H1 (cell line): Measurements from ENCODE around the gene ST3GAL3. TPM values are rescaled to one million over a fixed set of nuclear protein-coding genes. Genes with fewer than 3 reads are reported as not detected.
A peak's percentile ranks its signal among the peaks of the same experiment; 100 is the strongest.

ENCODE experiments used
- ASH2L ChIP-seq: fragments of 200-600, 300-600 bp; sonication (generic); IDR thresholded peaks from one replicate; pipeline ENCODE4 v1.7.1; 2017; ENCODE audit warnings: low read length
- BACH1 ChIP-seq: IDR thresholded peaks from 2 replicates; pipeline ENCODE4 v1.6.1; 2012; ENCODE audit warnings: low read length, improper control_type of control experiment
- BCL11A ChIP-seq, 2 experiments: IDR thresholded peaks; one replicate each; pipeline ENCODE4 v1.6.1; 2011; ENCODE audit warnings: low read depth in 2 of 2, low read length in 2 of 2, mild to moderate bottlenecking in 2 of 2
- CTBP2 ChIP-seq: IDR thresholded peaks from 2 replicates; pipeline ENCODE4 v1.7.0; 2011; ENCODE audit warnings: borderline replicate concordance, mild to moderate bottlenecking, moderate library complexity, mixed read lengths, low read length; ENCODE audit not compliant: insufficient read depth, insufficient read length
- EGR1 ChIP-seq: IDR thresholded peaks from 2 replicates; pipeline ENCODE4 v1.6.1; 2011; ENCODE audit warnings: low read depth, low read length, borderline replicate concordance
- GABPA ChIP-seq: IDR thresholded peaks from 2 replicates; pipeline ENCODE4 v1.6.1; 2011; ENCODE audit warnings: mild to moderate bottlenecking, low read length, moderate library complexity, borderline replicate concordance; ENCODE audit not compliant: insufficient read depth
- HDAC2 ChIP-seq, 2 experiments: fragments of 300-600 bp in 1 of 2; sonication (generic) in 1 of 2; IDR thresholded peaks; 2 replicates each; pipeline ENCODE4 v1.6.1; 2011 to 2012; ENCODE audit warnings: low read depth in 2 of 2, low read length in 2 of 2, mild to moderate bottlenecking in 2 of 2, moderate library complexity in 2 of 2, borderline replicate concordance in 1 of 2, inconsistent platforms in 1 of 2
- JUN ChIP-seq: IDR thresholded peaks from 2 replicates; pipeline ENCODE4 v1.6.1; 2011; ENCODE audit warnings: low read depth, mild to moderate bottlenecking, improper control_type of control experiment, low read length
- JUND ChIP-seq: IDR thresholded peaks from 2 replicates; pipeline ENCODE4 v1.6.1; 2011; ENCODE audit warnings: mild to moderate bottlenecking, improper control_type of control experiment, low read length
- KDM4A ChIP-seq: IDR thresholded peaks from one replicate; pipeline ENCODE4 v1.7.1; 2012; ENCODE audit warnings: low read depth, mild to moderate bottlenecking, moderate library complexity, low read length, inconsistent platforms; ENCODE audit not compliant: severe bottlenecking
- NRF1 ChIP-seq: IDR thresholded peaks from 2 replicates; pipeline ENCODE4 v1.6.1; 2011; ENCODE audit warnings: mild to moderate bottlenecking, low read depth, low read length, improper control_type of control experiment
- PHF8 ChIP-seq: fragments of 200-600 bp; sonication (generic); conservative IDR thresholded peaks from 2 replicates; pipeline ENCODE4 v1.7.1; 2012; ENCODE audit warnings: low read depth, mild to moderate bottlenecking, inconsistent platforms, low read length, moderate library complexity
- POU5F1 ChIP-seq: IDR thresholded peaks from 2 replicates; pipeline ENCODE4 v1.6.1; 2011; ENCODE audit warnings: low read depth, mild to moderate bottlenecking, low read length, moderate library complexity
- RFX5 ChIP-seq: IDR thresholded peaks from 2 replicates; pipeline ENCODE4 v1.6.1; 2011; ENCODE audit warnings: low read depth, low read length, improper control_type of control experiment, borderline replicate concordance
- SIN3A ChIP-seq, 2 experiments: IDR thresholded peaks in 1 of 2; conservative IDR thresholded peaks in 1 of 2; 2 replicates each; pipeline ENCODE4 v1.6.1; 2011 to 2012; ENCODE audit warnings: low read length in 2 of 2, improper control_type of control experiment in 1 of 2, low read depth in 1 of 2, mild to moderate bottlenecking in 1 of 2
- SP2 ChIP-seq: IDR thresholded peaks from 2 replicates; pipeline ENCODE4 v1.6.1; 2012; ENCODE audit warnings: mild to moderate bottlenecking, low read length, inconsistent platforms
- SRF ChIP-seq: IDR thresholded peaks from 2 replicates; pipeline ENCODE4 v1.6.1; 2011; ENCODE audit warnings: mild to moderate bottlenecking, low read depth, low read length, moderate library complexity
- TAF1 ChIP-seq: IDR thresholded peaks from 2 replicates; pipeline ENCODE4 v1.6.1; 2011; ENCODE audit warnings: mild to moderate bottlenecking, low read depth, low read length
- TBP ChIP-seq: IDR thresholded peaks from 2 replicates; pipeline ENCODE4 v1.6.1; 2011; ENCODE audit warnings: low read depth, low read length, improper control_type of control experiment
- TCF12 ChIP-seq: IDR thresholded peaks from 2 replicates; pipeline ENCODE4 v1.6.1; 2011; ENCODE audit warnings: low read depth, mild to moderate bottlenecking, low read length
- TEAD4 ChIP-seq: IDR thresholded peaks from 2 replicates; pipeline ENCODE4 v1.6.1; 2012; ENCODE audit warnings: low read depth, low read length, inconsistent platforms, mixed read lengths
- YY1 ChIP-seq: IDR thresholded peaks from 2 replicates; pipeline ENCODE4 v1.6.1; 2011; ENCODE audit warnings: low read depth, mild to moderate bottlenecking, low read length
- ZNF274 ChIP-seq: IDR thresholded peaks from 2 replicates; pipeline ENCODE4 v1.7.0; 2012; ENCODE audit warnings: low read length, borderline replicate concordance; ENCODE audit errors: extremely low read depth
- polyA plus RNA-seq, 7 experiments: library from polyadenylated mRNA; depleted of rRNA in 3 of 7; stranded (reverse) in 5 of 7; unstranded in 2 of 7; fragments of >200 nt in 5 of 7; fragments of 200-250 nt in 2 of 7; gene quantifications; 1 replicate in 5 of 7; 2 replicates in 1 of 7; 4 replicates in 1 of 7; pipeline versions ENCODE4 v1.2.1 to v1.2.3, GENCODE V29; 2011 to 2013; ENCODE audit warnings: missing spikeins in 2 of 7, mixed read lengths in 2 of 7
- total RNA-seq: library from RNA; stranded (reverse); fragmentation: NEBNext Ultra II Directional; extraction: Animal tissue kit (Norgen Biotek cat#: 25700); gene quantifications from 2 replicates; pipeline ENCODE4 v1.2.1, GENCODE V29; 2021
- TF ChIP-seq, protein P1 (sequence below): IDR thresholded peaks from 2 replicates; pipeline ENCODE4 v1.6.1; 2011; ENCODE audit warnings: low read depth, mild to moderate bottlenecking, low read length; ENCODE audit not compliant: insufficient read depth

Gene ST3GAL3
- total and polyA plus RNA-seq, 2 of the 8 experiments (the other 6 are each of a cell fraction or from before 2014, with no cell fraction given), result 6.8 to 7.0 TPM

DNA sequence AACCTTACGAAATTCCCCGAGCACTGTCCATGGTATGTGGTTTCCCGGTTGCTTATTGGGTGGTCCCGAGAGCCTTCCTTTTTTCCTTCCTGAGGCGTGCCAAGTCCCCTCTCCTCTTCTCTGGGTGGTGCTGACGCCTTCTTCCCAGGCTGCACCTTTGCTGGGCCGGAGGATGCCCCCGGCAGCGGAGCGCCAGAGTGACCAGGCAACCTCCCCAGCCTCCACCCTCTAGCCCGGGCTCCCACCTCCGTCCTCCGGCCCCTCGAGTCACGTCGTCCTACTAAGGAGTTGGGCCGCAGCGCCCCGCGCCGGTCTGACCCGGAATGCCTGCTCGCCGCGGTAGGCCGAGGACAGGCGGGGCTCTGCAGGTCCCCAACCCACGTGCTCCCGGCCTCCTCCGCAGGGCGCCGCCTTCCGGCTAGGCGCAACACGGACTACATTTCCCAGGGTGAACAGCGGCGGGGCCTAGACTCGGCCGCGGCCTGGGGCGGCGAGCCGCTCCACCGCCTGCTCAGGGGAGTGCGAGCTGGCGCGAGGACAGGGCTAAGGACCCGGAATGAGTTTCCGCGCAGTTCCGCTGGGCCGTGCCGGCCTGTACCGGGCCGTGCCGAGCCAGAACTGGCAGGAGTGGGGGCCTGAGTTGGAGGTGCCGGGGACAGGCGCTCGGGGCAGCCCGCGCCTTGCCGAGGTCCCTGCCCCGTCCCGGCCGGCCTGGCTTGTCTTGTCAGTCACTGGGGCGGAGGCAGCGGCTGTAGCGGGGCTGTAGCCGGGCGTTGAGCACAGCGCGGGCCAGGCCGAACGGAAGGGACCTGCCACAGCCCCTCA lies 239.1 kb downstream of the ST3GAL3 start, which contains the start of gene IPO13 (continued):
- TF ChIP-seq ZNF274, result no peak
- TF ChIP-seq SP2, result no peak
- no peak for TF ChIP-seq NRF1
- TF ChIP-seq GABPA, result 0 out of 2 replicates have a peak, but pooled peaks have one; percentile 1
- 0 out of 2 replicates have a peak, but pooled peaks have one; percentile 3 for TF ChIP-seq RFX5
- TF ChIP-seq ASH2L, result peak; percentile 66
- peak; percentile 86 for TF ChIP-seq TAF1
- peak in 1 of 2 experiments; percentile 56; a peak in 2 of 4 replicates for TF ChIP-seq HDAC2 (IDR thresholded peaks at IDR 0.05; ENCODE audit: borderline replicate concordance in 1 of 2, low read depth in 2 of 2, low read length in 2 of 2)
- no peak for TF ChIP-seq BCL11A (IDR thresholded peaks at IDR 0.05; ENCODE audit: low read depth in 2 of 2, low read length in 2 of 2)
- no peak for TF ChIP-seq JUN
- no peak for TF ChIP-seq YY1
- no peak for TF ChIP-seq JUND
- TF ChIP-seq CTBP2, result no peak
- no peak for TF ChIP-seq EGR1
- TF ChIP-seq KDM4A, result peak; percentile 10
- peak; percentile 87 for TF ChIP-seq TEAD4
- peak; percentile 82 to 92; a peak in 2 of 4 replicates for TF ChIP-seq SIN3A (conservative IDR thresholded peaks at IDR 0.05 in 1 of 2, IDR thresholded peaks at IDR 0.05 in 1 of 2; ENCODE audit: low read depth in 1 of 2, low read length in 2 of 2)
- TF ChIP-seq BACH1, result peak; percentile 33; the same call in 1 of the 2 replicates
- TF ChIP-seq TCF12, result no peak
- peak; percentile 24; the same call in 1 of the 2 replicates for TF ChIP-seq TBP
- TF ChIP-seq, protein P1, sequence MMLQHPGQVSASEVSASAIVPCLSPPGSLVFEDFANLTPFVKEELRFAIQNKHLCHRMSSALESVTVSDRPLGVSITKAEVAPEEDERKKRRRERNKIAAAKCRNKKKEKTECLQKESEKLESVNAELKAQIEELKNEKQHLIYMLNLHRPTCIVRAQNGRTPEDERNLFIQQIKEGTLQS, result peak; percentile 51; the same call in 1 of the 2 replicates
- TF ChIP-seq POU5F1, result no peak
- TF ChIP-seq PHF8, result no peak; the same call in 1 of the 2 replicates
- TF ChIP-seq SRF, result no peak
